Measurements from ENCODE around the gene FAP.

FAP gene

GRCh38 chr2:162234620-162235462, 8.4 kb downstream of the FAP start:
- no peak for DNase-seq

GRCh38 chr2:162233197-162233596, 10.0 kb downstream of the FAP start:
- no peak for DNase-seq

DNA sequence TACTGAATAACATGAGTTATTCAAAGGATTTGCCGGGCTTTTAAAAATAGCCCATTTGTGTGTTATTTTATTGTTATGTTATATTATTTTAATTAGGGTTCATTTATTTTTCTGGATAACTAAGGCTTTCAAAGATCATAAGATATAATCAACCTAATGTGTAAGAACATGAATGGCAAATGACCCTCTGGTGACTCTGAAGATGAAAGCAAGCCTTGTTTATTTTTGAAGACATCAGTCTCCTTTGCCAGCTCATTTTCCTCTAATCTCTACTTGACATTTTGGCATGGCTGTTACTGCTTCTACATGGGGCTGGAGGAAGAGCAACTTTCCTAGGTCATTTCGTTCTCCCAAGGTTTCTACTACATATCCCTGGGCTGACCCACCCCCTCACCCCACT, 10.6 kb downstream of the FAP start:
- no peak for DNase-seq

- no peak for DNase-seq
These were observed 11.2 kb downstream of the FAP start for GRCh38 chr2:162232027-162232426.

GRCh38 chr2:162230761-162231160, 12.5 kb downstream of the FAP start:
- DNase-seq, result no peak

DNA sequence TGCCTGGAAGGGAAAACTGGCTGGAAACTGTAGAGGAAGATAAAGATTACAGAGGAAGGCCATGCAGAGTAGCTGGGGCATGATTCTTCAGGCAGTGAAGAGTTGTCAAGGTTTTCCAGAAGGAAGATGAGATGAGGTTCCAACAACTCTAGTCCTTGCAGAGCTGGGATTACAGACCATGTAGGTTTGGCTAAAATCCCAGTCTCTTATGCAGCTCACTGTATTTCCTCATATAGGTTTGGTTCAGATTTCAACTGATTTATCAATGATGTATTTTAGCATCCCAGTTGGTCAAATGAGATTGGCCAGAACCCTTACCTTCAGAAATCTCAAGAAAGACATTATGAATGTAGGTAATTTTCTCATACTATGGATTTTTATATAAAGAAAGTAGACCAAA, 16.4 kb downstream of the FAP start:
- no peak for DNase-seq

GRCh38 chr2:162221064-162221463, 22.2 kb downstream of the FAP start:
- no peak for DNase-seq

- no peak for DNase-seq
These were observed 22.9 kb downstream of the FAP start for GRCh38 chr2:162220368-162220767.

- DNase-seq, result no peak
These were observed 23.8 kb downstream of the FAP start for GRCh38 chr2:162219426-162219825.

- no peak for DNase-seq
These were observed 25.6 kb downstream of the FAP start for GRCh38 chr2:162217598-162217997.

DNA sequence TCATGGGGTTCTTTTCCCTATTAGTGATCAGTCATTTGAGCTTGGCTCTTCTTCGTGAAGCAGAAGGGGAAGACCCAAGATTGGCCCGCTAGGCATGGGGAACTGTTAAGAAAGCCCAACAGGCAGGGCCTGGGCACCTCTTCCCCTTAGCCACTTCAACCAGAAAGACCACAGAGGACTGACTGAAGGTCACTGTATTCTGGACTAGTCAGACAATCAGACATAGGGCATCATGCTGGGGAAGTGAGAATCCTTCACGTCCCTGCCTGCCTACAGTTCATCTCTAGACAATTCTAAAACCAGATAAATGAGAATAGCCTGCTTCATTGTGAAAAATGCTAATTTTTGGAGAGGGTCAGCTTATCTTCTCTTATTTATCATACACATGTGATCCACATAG, 28.1 kb downstream of the FAP start:
- DNase-seq, result no peak

DNA sequence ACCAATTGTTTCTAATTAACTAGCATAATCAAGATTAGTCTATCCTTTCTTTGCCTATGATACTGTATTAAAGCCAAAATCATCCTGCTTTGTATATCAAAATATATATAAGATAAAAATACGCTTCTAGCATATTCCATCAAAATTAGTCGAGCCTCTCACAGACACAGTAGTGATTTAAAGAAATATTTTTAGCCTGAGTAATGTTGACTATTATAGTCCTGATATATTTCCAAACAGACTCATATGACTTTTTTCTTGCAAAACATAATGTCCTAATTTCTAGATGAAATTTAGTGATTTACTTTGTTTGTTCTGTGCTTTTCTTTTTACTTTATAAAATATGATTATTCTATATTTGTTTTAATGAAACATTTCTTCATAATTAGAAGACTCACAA, 30.9 kb downstream of the FAP start:
- DNase-seq, result no peak

- no peak for DNase-seq
These were observed 31.5 kb downstream of the FAP start for GRCh38 chr2:162211732-162212131.

GRCh38 chr2:162210385-162210784, 32.9 kb downstream of the FAP start:
- DNase-seq, result no peak

GRCh38 chr2:162202203-162202602, 41.0 kb downstream of the FAP start:
- no peak for DNase-seq

- DNase-seq, result no peak
These were observed 42.6 kb downstream of the FAP start for GRCh38 chr2:162200636-162201035.

GRCh38 chr2:162199913-162200312, 43.3 kb downstream of the FAP start:
- no peak for DNase-seq

- no peak for DNase-seq
These were observed 45.0 kb downstream of the FAP start for GRCh38 chr2:162198239-162198638.

- no peak for DNase-seq
These were observed 46.0 kb downstream of the FAP start for GRCh38 chr2:162197069-162197825.

DNA sequence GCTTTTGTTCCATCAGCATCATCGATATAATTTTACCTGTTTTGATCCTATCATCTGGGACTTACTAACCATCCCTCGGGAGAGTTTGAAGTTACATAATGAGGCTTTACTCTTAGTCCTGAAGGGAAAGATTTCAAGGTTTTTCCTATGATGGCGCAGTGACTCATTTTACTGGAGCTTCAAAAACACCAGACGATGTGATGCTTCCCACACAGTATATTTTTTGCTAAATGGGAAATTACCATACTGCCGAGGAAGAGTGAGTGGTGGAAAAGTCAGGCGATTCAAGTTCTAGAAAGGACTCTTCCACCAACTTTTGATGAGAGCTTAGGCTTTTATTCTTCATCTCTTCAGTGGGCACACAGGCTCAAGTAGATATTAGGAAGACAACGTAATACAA, 46.6 kb downstream of the FAP start:
- DNase-seq, result no peak

- DNase-seq, result no peak
These were observed 54.8 kb downstream of the FAP start for GRCh38 chr2:162188451-162188850.

DNA sequence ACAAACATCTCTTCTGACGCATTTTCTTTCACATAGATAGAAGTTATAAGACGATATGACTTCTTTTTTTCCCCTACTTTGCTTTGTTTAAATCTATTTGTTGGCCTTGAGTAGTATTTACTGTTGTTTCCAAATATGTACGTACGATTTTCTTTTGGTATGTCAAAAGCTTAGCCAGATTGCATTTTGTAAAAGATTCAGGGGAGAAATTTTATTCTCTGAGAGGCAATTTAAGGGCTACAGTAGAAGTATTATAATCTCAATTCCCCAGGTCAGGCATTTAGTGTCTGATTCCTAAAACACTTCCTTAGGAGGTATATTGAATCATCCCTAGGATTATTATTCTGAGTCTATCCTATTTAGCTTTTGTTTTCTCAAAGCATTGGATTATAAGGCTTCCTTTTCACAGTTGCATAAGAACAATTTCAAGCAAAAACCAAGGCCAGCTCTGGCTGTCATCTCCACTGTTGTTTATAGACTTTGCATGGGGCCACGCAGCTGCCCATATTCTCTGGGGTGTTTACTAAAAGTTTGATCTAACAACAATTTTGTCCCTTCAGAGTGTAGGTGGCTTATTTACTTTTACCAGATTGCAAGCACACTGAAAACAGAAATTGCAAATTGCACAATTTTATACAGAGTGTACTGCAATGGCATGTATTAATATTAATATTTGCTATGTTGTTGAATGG, 57.6 kb downstream of the FAP start:
- no peak for DNase-seq

DNA sequence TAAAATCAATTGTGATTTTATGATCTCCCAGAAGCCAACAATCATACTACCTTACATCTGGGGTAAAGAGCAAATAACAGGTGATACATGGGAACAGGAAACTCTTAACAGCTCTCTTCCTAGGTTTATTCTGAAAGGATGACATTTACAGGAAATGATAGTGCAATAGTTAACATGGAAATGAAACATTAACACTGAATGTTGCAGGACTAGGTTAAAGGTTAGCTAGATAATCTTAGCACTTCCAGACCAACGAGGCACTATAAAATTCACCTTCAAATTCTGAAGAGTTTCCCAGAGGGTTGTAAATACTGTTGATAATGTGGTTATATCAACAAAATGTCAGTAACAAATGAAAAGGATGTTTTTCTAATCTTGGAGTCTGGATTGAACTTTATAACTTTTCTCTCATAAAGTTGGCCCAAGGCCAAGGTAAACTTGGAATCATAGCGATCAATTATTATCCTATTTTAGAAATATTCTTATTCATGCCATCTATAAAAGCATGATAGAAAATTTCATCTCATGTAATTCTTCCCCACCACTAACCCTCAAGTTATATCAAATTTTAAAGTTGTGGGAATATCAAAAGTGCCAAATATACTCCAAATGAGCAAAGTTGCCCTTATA, 58.3 kb downstream of the FAP start:
- no peak for DNase-seq

Data from SIG-M5 (cell line).